Smooth muscle cell (in vitro differentiated cells): ENCODE measurements around the gene PGAP1. TPM values are rescaled to one million over a fixed set of nuclear protein-coding genes. Genes with fewer than 3 reads are reported as not detected.

Experiments used
- DNase-seq: peaks from one replicate; lab custom pipeline; 2025; ENCODE audit not compliant: unreplicated experiment; lab: John Stamatoyannopoulos, UW
- H2AFZ ChIP-seq: fragments of 200-600 bp; sonication (generic); 2 replicates; pipeline ENCODE4 v1.6.0; 2016; ENCODE audit warnings: antibody characterized with exemption, low read depth, mild to moderate bottlenecking
- H3F3A ChIP-seq: fragments of 200-600 bp; sonication (generic); 2 replicates; pipeline ENCODE4 v1.6.0; 2017; ENCODE audit warnings: antibody characterized with exemption, low read depth
- H3K27ac ChIP-seq: fragments of 200-600 bp; sonication (generic); 2 replicates; pipeline ENCODE4 v1.5.1; 2016; ENCODE audit warnings: low read depth, mild to moderate bottlenecking
- H3K27me3 ChIP-seq: fragments of 200-600 bp; sonication (generic); 2 replicates; pipeline ENCODE4 v1.6.1; 2016; ENCODE audit warnings: low read depth, mild to moderate bottlenecking
- H3K36me3 ChIP-seq: fragments of 200-600 bp; sonication (generic); 2 replicates; pipeline ENCODE4 v1.5.1; 2016; ENCODE audit warnings: low read depth
- H3K4me1 ChIP-seq: fragments of 200-600 bp; sonication (generic); 2 replicates; pipeline ENCODE4 v1.5.1; 2016; ENCODE audit warnings: low read depth
- H3K4me2 ChIP-seq: fragments of 200-600 bp; sonication (generic); 2 replicates; pipeline ENCODE4 v1.6.0; 2016; ENCODE audit warnings: mild to moderate bottlenecking
- H3K4me3 ChIP-seq: fragments of 200-600 bp; sonication (generic); 2 replicates; pipeline ENCODE4 v1.5.1; 2016; ENCODE audit warnings: mild to moderate bottlenecking
- H3K79me2 ChIP-seq: fragments of 200-600 bp; sonication (generic); 2 replicates; pipeline ENCODE4 v1.6.0; 2016; ENCODE audit warnings: low read depth, mild to moderate bottlenecking
- H3K9ac ChIP-seq: fragments of 200-600 bp; sonication (generic); 2 replicates; pipeline ENCODE4 v1.6.0; 2016; ENCODE audit warnings: low read depth
- H3K9me3 ChIP-seq: fragments of 200-600 bp; sonication (generic); replicated peaks from 2 replicates; pipeline ENCODE4 v1.5.1; 2016; ENCODE audit warnings: low read depth
- H4K20me1 ChIP-seq: fragments of 200-600 bp; sonication (generic); 2 replicates; pipeline ENCODE4 v1.6.0; 2016; ENCODE audit warnings: low read depth
- WGBS: methylation state at CpG from one replicate; pipeline ENCODE4 v1.1.7; 2016; ENCODE audit warnings: low lambda C conversion rate; 5-methylcytosine and 5-hydroxymethylcytosine counted together
- polyA plus RNA-seq: library from polyadenylated mRNA; unstranded; fragments of >200 nt; fragmentation: Nextera tagmentation; extraction: Ambion mirVana; gene quantifications from 2 replicates; pipeline ENCODE4 v1.2.1, GENCODE V29; 2016
- total RNA-seq: library from RNA; depleted of rRNA; stranded (reverse); fragments of >200 nt; gene quantifications from 2 replicates; pipeline ENCODE4 v1.2.3, GENCODE V29; 2014
- TF ChIP-seq, protein P1 (sequence below): fragments of 200-600 bp; sonication (generic); IDR thresholded peaks from 2 replicates; pipeline ENCODE4 v1.5.1; 2017; ENCODE audit warnings: borderline replicate concordance, mild to moderate bottlenecking, antibody characterized with exemption; ENCODE audit not compliant: insufficient read depth, poor library complexity, severe bottlenecking

PGAP1 gene
- total and polyA plus RNA-seq, 2 experiments from 2014 or later = 1.8 to 30.5 TPM

DNA sequence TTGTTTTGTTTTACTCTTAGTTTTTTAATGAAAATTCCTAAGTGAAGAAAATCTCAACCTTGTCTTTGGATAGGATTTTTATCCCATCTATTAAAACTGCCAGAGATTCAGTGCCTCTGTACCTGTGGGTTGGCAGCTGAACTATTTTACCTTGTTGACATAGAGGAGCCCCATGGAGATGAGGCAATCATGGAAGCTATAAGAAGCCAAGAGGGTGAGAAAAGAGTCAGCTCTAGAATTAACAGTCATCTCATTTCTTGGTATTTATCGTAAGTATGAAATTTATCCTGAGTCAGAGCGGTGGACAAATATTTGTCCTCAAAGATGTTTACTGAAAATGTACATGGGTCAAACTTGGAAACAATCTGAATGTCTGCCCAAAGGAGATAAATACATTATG lies 35.8 kb upstream of the PGAP1 start:
- Histone ChIP-seq H3K4me3 (no peak overlapping the region), H3K4me1 (peaks cover 42% of the 10 kb centered on the region), H3K27me3 (no peaks in the 10 kb centered on the region), H3K9ac (no peak overlapping the region), H4K20me1 (no peaks in the 10 kb centered on the region), H3K36me3 (no peaks in the 10 kb centered on the region), H2AFZ (no peak overlapping the region), H3K9me3 (no peaks in the 10 kb centered on the region), H3K4me2 (no peak overlapping the region), H3F3A (no peaks in the 10 kb centered on the region), H3K79me2 (no peaks in the 10 kb centered on the region), H3K27ac (no peak overlapping the region)
- TF ChIP-seq, protein P1, sequence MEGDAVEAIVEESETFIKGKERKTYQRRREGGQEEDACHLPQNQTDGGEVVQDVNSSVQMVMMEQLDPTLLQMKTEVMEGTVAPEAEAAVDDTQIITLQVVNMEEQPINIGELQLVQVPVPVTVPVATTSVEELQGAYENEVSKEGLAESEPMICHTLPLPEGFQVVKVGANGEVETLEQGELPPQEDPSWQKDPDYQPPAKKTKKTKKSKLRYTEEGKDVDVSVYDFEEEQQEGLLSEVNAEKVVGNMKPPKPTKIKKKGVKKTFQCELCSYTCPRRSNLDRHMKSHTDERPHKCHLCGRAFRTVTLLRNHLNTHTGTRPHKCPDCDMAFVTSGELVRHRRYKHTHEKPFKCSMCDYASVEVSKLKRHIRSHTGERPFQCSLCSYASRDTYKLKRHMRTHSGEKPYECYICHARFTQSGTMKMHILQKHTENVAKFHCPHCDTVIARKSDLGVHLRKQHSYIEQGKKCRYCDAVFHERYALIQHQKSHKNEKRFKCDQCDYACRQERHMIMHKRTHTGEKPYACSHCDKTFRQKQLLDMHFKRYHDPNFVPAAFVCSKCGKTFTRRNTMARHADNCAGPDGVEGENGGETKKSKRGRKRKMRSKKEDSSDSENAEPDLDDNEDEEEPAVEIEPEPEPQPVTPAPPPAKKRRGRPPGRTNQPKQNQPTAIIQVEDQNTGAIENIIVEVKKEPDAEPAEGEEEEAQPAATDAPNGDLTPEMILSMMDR = no peak
- 96% methylated on average over 2 of the region's 2 CpGs for WGBS
- no peak for DNase-seq

DNA sequence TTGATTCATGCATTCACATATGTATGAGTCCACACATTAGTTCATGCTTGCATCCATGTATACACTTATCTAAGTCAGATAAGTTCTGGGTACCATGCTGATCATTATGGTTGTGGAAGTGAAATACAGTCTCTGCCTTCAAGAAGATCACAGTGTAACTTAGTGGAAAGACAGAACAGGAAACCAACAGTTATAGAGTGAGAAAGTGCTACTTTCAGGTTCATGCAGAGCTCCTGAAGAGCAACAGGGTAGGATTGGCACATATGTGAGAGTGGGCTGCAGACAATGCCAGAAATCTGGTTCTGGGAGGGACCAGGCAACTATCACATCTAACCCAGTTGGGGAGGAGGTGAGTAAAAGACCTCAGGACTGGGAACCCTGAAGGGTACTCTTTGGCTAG lies 35.4 kb upstream of the PGAP1 start:
- H3K27ac ChIP-seq = no peak overlapping the region
- no peaks in the 10 kb centered on the region for H3K27me3 ChIP-seq
- no peaks in the 10 kb centered on the region for H3K9me3 ChIP-seq
- H4K20me1 ChIP-seq = no peaks in the 10 kb centered on the region
- TF ChIP-seq, protein P1 = no peak
- no peaks in the 10 kb centered on the region for H3K79me2 ChIP-seq
- no peak overlapping the region for H2AFZ ChIP-seq
- H3K36me3 ChIP-seq = no peaks in the 10 kb centered on the region
- no peak for DNase-seq
- no peaks in the 10 kb centered on the region for H3F3A ChIP-seq
- H3K4me3 ChIP-seq = no peak overlapping the region
- peaks cover 39% of the 10 kb centered on the region for H3K4me1 ChIP-seq
- H3K4me2 ChIP-seq = no peak overlapping the region
- no peak overlapping the region for H3K9ac ChIP-seq

DNA sequence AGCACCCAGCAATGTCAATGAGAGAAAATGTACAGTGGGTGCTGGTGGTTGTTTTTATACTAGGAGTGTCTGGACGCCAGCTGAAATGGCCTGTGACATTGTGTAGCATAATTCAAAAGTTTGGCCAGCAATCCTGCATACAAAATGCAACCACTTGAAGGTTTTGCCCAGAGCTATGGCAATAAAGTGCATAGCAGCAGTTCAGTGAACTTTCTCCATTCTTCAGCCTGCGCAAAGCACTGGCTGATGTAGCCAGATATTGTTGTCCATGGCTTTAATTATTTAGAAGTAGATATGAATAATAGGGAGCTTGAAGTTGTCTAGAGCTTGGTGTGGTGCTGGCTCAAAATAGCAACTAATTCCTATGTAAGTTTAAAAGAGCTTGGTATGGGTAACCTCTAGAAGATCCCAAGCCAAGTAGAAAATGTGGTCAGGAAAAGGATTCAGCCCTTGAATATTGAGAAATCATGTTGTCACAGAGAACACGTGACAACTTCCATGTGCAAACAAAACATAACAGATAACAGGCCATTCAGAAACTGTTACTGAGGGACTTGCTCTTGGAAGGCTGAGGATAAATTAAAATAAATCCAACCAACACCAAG lies 33.3 kb upstream of the PGAP1 start:
- no peak overlapping the region for H3K9ac ChIP-seq
- no peaks in the 10 kb centered on the region for H3K27me3 ChIP-seq
- H3K4me3 ChIP-seq = no peak overlapping the region
- no peak overlapping the region for H2AFZ ChIP-seq
- no peaks in the 10 kb centered on the region for H3K9me3 ChIP-seq
- H3K4me2 ChIP-seq = no peak overlapping the region
- H3K36me3 ChIP-seq = no peaks in the 10 kb centered on the region
- H3K27ac ChIP-seq = no peak overlapping the region
- no peaks in the 10 kb centered on the region for H4K20me1 ChIP-seq
- TF ChIP-seq, protein P1 = no peak
- no peaks in the 10 kb centered on the region for H3K79me2 ChIP-seq
- peaks cover 29% of the 10 kb centered on the region for H3K4me1 ChIP-seq
- H3F3A ChIP-seq = no peaks in the 10 kb centered on the region
- 78% methylated on average over 3 of the region's 3 CpGs for WGBS
- no peak for DNase-seq

DNA sequence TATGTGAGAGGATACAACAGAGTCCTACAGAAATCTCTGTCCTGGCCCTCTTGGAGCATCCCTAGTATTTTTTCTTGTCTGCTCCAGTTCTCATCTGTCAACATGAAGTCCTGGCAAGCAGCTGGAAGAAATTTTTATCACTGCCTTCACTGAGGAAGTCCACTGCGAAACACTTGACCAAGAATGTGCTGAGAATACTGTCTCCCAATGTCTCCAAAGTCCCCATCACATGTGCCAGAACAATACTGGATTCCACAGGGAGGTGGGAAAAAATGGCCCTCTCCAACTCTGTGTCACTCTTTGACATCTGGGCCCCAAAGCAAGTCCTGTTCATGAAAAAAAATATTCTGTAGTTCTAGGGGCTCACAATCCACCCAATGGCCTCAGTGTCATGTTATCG lies 32.8 kb upstream of the PGAP1 start:
- H2AFZ ChIP-seq = no peak overlapping the region
- H4K20me1 ChIP-seq = no peaks in the 10 kb centered on the region
- no peak overlapping the region for H3K9ac ChIP-seq
- H3F3A ChIP-seq = no peaks in the 10 kb centered on the region
- H3K4me1 ChIP-seq = peaks cover 29% of the 10 kb centered on the region
- no peaks in the 10 kb centered on the region for H3K9me3 ChIP-seq
- 100% methylated on average over 2 of the region's 2 CpGs for WGBS
- no peaks in the 10 kb centered on the region for H3K79me2 ChIP-seq
- H3K36me3 ChIP-seq = no peaks in the 10 kb centered on the region
- no peak overlapping the region for H3K4me3 ChIP-seq
- no peak overlapping the region for H3K4me2 ChIP-seq
- no peaks in the 10 kb centered on the region for H3K27me3 ChIP-seq
- H3K27ac ChIP-seq = no peak overlapping the region
- TF ChIP-seq, protein P1 = no peak
- no peak for DNase-seq
